ENCODE data around the gene HSF5. TPM values are rescaled to one million over a fixed set of nuclear protein-coding genes. Genes with fewer than 3 reads are reported as not detected.

The HSF5 gene
- polyA plus RNA-seq, 3 donors, result 0.07 TPM; not detected in 2

GRCh38 chr17:58403311-58403710 is 84.9 kb downstream of the HSF5 start:
- no peak overlapping the region for H3K4me3 Mint-ChIP-seq
- H3K36me3 Mint-ChIP-seq, result no peaks in the 10 kb centered on the region
- no peak for DNase-seq
- no peak overlapping the region for H3K27ac Mint-ChIP-seq
- H3K36me3 ChIP-seq (replicated peaks in 1 of 2; ENCODE audit: control insufficient read depth in 1 of 2, insufficient read depth in 2 of 2, low read length in 2 of 2), result no peaks in the 10 kb centered on the region
- no peak overlapping the region for H3K27ac ChIP-seq (ENCODE audit: low read depth in 1 of 2, low read length in 2 of 2)
- no peaks in the 10 kb centered on the region for H4K20me1 ChIP-seq (ENCODE audit: insufficient read depth, low read length)
- no peaks in the 10 kb centered on the region for H3K9me3 ChIP-seq (replicated peaks in 1 of 2; ENCODE audit: control insufficient read depth in 1 of 2, insufficient read depth in 1 of 2, low read length in 2 of 2)
- H3K4me1 ChIP-seq (ENCODE audit: control insufficient read depth in 1 of 2, insufficient read depth in 2 of 2, low read length in 2 of 2), result no peaks in the 10 kb centered on the region
- peaks cover 2 to 25% (median 8%) of the 10 kb centered on the region in 3 donors for H3K27me3 Mint-ChIP-seq (ENCODE audit: low read depth in 3 of 3)
- H3K4me3 ChIP-seq (replicated peaks in 1 of 3; ENCODE audit: low read depth in 2 of 3, low read length in 3 of 3), result no peak overlapping the region
- no peak overlapping the region for H3K4me2 ChIP-seq (replicated peaks; ENCODE audit: extremely low read depth, low read length, poor library complexity, severe bottlenecking)
- no peak overlapping the region for H3K9ac ChIP-seq (ENCODE audit: insufficient read depth, low read length, poor library complexity, severe bottlenecking)
- no peaks in the 10 kb centered on the region for H3K9me3 Mint-ChIP-seq
- no peaks in the 10 kb centered on the region for H3K4me1 Mint-ChIP-seq
- TF ChIP-seq CTCF (IDR thresholded peaks at IDR 0.05), result no peak
- H3K27me3 ChIP-seq (ENCODE audit: control insufficient read depth in 2 of 2, insufficient read depth in 2 of 2, low read length in 2 of 2), result peaks cover 0 to 6% of the 10 kb centered on the region in 2 donors
- no peaks in the 10 kb centered on the region for H3K79me2 ChIP-seq (ENCODE audit: insufficient read depth, low read length)
- no peak overlapping the region for H2AFZ ChIP-seq (ENCODE audit: insufficient read depth, low read depth, low read length, poor library complexity, severe bottlenecking)
- 100% methylated on average over 3 of the region's 6 CpGs for WGBS (ENCODE audit: insufficient coverage)
- intact Hi-C loops (cut with micrococcal nuclease), result no loop called here

- no CpG with 5 or more reads among the region's 1 CpG for WGBS (ENCODE audit: insufficient coverage)
- H3K9ac ChIP-seq (ENCODE audit: insufficient read depth, low read length, poor library complexity, severe bottlenecking), result no peak overlapping the region
These were observed 85.5 kb downstream of the HSF5 start for GRCh38 chr17:58402679-58403078.

More at GRCh38 chr17:58402679-58403078, 85.5 kb downstream of the HSF5 start:
- Histone ChIP-seq H3K36me3 (replicated peaks in 1 of 2; ENCODE audit: control insufficient read depth in 1 of 2, insufficient read depth in 2 of 2, low read length in 2 of 2) (no peaks in the 10 kb centered on the region), H3K27ac (ENCODE audit: low read depth in 1 of 2, low read length in 2 of 2) (no peak overlapping the region), H3K27me3 (ENCODE audit: control insufficient read depth in 2 of 2, insufficient read depth in 2 of 2, low read length in 2 of 2) (peaks cover 0 to 6% of the 10 kb centered on the region in 2 donors), H3K79me2 (ENCODE audit: insufficient read depth, low read length) (no peaks in the 10 kb centered on the region), H2AFZ (ENCODE audit: insufficient read depth, low read depth, low read length, poor library complexity, severe bottlenecking) (no peak overlapping the region), H3K9me3 (replicated peaks in 1 of 2; ENCODE audit: control insufficient read depth in 1 of 2, insufficient read depth in 1 of 2, low read length in 2 of 2) (no peaks in the 10 kb centered on the region), H3K4me3 (replicated peaks in 1 of 3; ENCODE audit: low read depth in 2 of 3, low read length in 3 of 3) (no peak overlapping the region), H3K4me1 (ENCODE audit: control insufficient read depth in 1 of 2, insufficient read depth in 2 of 2, low read length in 2 of 2) (no peaks in the 10 kb centered on the region), H3K4me2 (replicated peaks; ENCODE audit: extremely low read depth, low read length, poor library complexity, severe bottlenecking) (no peak overlapping the region), H4K20me1 (ENCODE audit: insufficient read depth, low read length) (no peaks in the 10 kb centered on the region)
- Mint-ChIP-seq H3K27me3 (ENCODE audit: low read depth in 3 of 3) (peaks cover 5 to 25% (median 8%) of the 10 kb centered on the region in 3 donors), H3K4me1 (no peaks in the 10 kb centered on the region), H3K4me3 (no peak overlapping the region), H3K9me3 (no peaks in the 10 kb centered on the region), H3K27ac (no peak overlapping the region), H3K36me3 (no peaks in the 10 kb centered on the region)
- intact Hi-C loops (cut with micrococcal nuclease), result no loop called here
- no peak for DNase-seq
- TF ChIP-seq CTCF (IDR thresholded peaks at IDR 0.05), result no peak

Data from CD14-positive monocyte (primary cell).